Measurements from ENCODE around the gene SYT6.

SYT6 gene

GRCh38 chr1:114118351-114118990 lies 35.2 kb downstream of the SYT6 start:
- Histone ChIP-seq H3K27me3 (ENCODE audit: low read length) (no peaks in the 10 kb centered on the region), H3K36me3 (ENCODE audit: low read length) (no peaks in the 10 kb centered on the region), H2AFZ (ENCODE audit: low read depth, low read length, severe bottlenecking) (no peak overlapping the region), H4K20me1 (ENCODE audit: low read depth, low read length) (no peaks in the 10 kb centered on the region), H3K79me2 (ENCODE audit: insufficient read depth, low read length) (no peaks in the 10 kb centered on the region), H3K4me3 (ENCODE audit: insufficient read depth, low read length, poor library complexity, severe bottlenecking) (no peak overlapping the region), H3K9ac (ENCODE audit: low read length) (no peak overlapping the region), H3K9me3 (ENCODE audit: insufficient read depth, low read length) (no peaks in the 10 kb centered on the region), H3K9me2 (replicated peaks; ENCODE audit: insufficient read depth, low read length) (no peaks in the 10 kb centered on the region), H3K27ac (ENCODE audit: low read depth, low read length) (no peak overlapping the region), H3F3A (ENCODE audit: insufficient read depth) (no peaks in the 10 kb centered on the region), H3K4me2 (ENCODE audit: low read depth, low read length, poor library complexity, severe bottlenecking) (no peak overlapping the region)
- TF ChIP-seq CTCF (IDR thresholded peaks at IDR 0.05; ENCODE audit: insufficient read depth, low read length, poor library complexity, severe bottlenecking) (no peak), EZH2phosphoT487 (conservative IDR thresholded peaks at IDR 0.05; ENCODE audit: low read length) (no peak)

GRCh38 chr1:114117654-114118053 lies 36.0 kb downstream of the SYT6 start:
- no peak overlapping the region for H3K9ac ChIP-seq (ENCODE audit: low read length)
- no peaks in the 10 kb centered on the region for H3K79me2 ChIP-seq (ENCODE audit: insufficient read depth, low read length)
- H3K4me3 ChIP-seq (ENCODE audit: insufficient read depth, low read length, poor library complexity, severe bottlenecking) = no peak overlapping the region
- no peaks in the 10 kb centered on the region for H4K20me1 ChIP-seq (ENCODE audit: low read depth, low read length)
- no peaks in the 10 kb centered on the region for H3K9me3 ChIP-seq (ENCODE audit: insufficient read depth, low read length)
- TF ChIP-seq CTCF (IDR thresholded peaks at IDR 0.05; ENCODE audit: insufficient read depth, low read length, poor library complexity, severe bottlenecking) (no peak), EZH2phosphoT487 (conservative IDR thresholded peaks at IDR 0.05; ENCODE audit: low read length) (no peak)
- no peaks in the 10 kb centered on the region for H3F3A ChIP-seq (ENCODE audit: insufficient read depth)
- no peak overlapping the region for H3K27ac ChIP-seq (ENCODE audit: low read depth, low read length)
- H3K9me2 ChIP-seq (replicated peaks; ENCODE audit: insufficient read depth, low read length) = no peaks in the 10 kb centered on the region
- H3K36me3 ChIP-seq (ENCODE audit: low read length) = no peaks in the 10 kb centered on the region
- H3K27me3 ChIP-seq (ENCODE audit: low read length) = no peaks in the 10 kb centered on the region
- H2AFZ ChIP-seq (ENCODE audit: low read depth, low read length, severe bottlenecking) = no peak overlapping the region
- H3K4me2 ChIP-seq (ENCODE audit: low read depth, low read length, poor library complexity, severe bottlenecking) = no peak overlapping the region

- Histone ChIP-seq H3K9ac (ENCODE audit: low read length) (no peak overlapping the region), H3K9me3 (ENCODE audit: insufficient read depth, low read length) (no peaks in the 10 kb centered on the region), H3K9me2 (replicated peaks; ENCODE audit: insufficient read depth, low read length) (no peaks in the 10 kb centered on the region), H3K4me2 (ENCODE audit: low read depth, low read length, poor library complexity, severe bottlenecking) (no peak overlapping the region), H3K27ac (ENCODE audit: low read depth, low read length) (no peak overlapping the region), H3K79me2 (ENCODE audit: insufficient read depth, low read length) (no peaks in the 10 kb centered on the region), H3F3A (ENCODE audit: insufficient read depth) (no peaks in the 10 kb centered on the region), H2AFZ (ENCODE audit: low read depth, low read length, severe bottlenecking) (no peak overlapping the region), H3K4me3 (ENCODE audit: insufficient read depth, low read length, poor library complexity, severe bottlenecking) (no peak overlapping the region), H3K36me3 (ENCODE audit: low read length) (no peaks in the 10 kb centered on the region), H4K20me1 (ENCODE audit: low read depth, low read length) (no peaks in the 10 kb centered on the region), H3K27me3 (ENCODE audit: low read length) (no peaks in the 10 kb centered on the region)
- TF ChIP-seq CTCF (IDR thresholded peaks at IDR 0.05; ENCODE audit: insufficient read depth, low read length, poor library complexity, severe bottlenecking) (no peak), EZH2phosphoT487 (conservative IDR thresholded peaks at IDR 0.05; ENCODE audit: low read length) (no peak)
These were observed 37.6 kb downstream of the SYT6 start for GRCh38 chr1:114116086-114116485.

Measured in SU-DHL-6 (cell line).